ENCODE results near the gene FBXO42. TPM values are rescaled to one million over a fixed set of nuclear protein-coding genes. Genes with fewer than 3 reads are reported as not detected.
"Not testable (repeated sequence)": the region's sequence is repeated elsewhere in the genome, so short reads cannot be mapped to it uniquely, and the experiment has no call there.

FBXO42 gene
- total RNA-seq, 1 experiment from 2014 or later: 28.2 TPM

- peak; percentile 94 for DNase-seq (ENCODE audit: low spot score)
- in situ Hi-C loops (cut with HindIII; ENCODE audit: low sequenced_read_pairs): no loop called here
Observed at GRCh38 chr1:16248603-16249516, 103.4 kb downstream of the FBXO42 start.

GRCh38 chr1:16248007-16248436 is 104.3 kb downstream of the FBXO42 start:
- in situ Hi-C loops (cut with HindIII; ENCODE audit: low sequenced_read_pairs): no loop called here
- no peak for DNase-seq (ENCODE audit: low spot score)

- in situ Hi-C loops (cut with HindIII; ENCODE audit: low sequenced_read_pairs): no loop called here
- no peak for DNase-seq (ENCODE audit: low spot score)
Observed at GRCh38 chr1:16247441-16247840, 104.8 kb downstream of the FBXO42 start.

- in situ Hi-C loops (cut with HindIII; ENCODE audit: low sequenced_read_pairs): no loop called here
- DNase-seq (ENCODE audit: low spot score): peak; percentile 59
Observed at GRCh38 chr1:16246961-16247360, 105.3 kb downstream of the FBXO42 start.

- in situ Hi-C loops (cut with HindIII; ENCODE audit: low sequenced_read_pairs): not testable (repeated sequence)
Observed at GRCh38 chr1:16246239-16246638, 106.0 kb downstream of the FBXO42 start.

GRCh38 chr1:16245476-16246196 is 106.6 kb downstream of the FBXO42 start:
- no peak for DNase-seq (ENCODE audit: low spot score)
- in situ Hi-C loops (cut with HindIII; ENCODE audit: low sequenced_read_pairs): no loop called here

More at GRCh38 chr1:16246239-16246638, 106.0 kb downstream of the FBXO42 start:
- DNase-seq (ENCODE audit: low spot score): not testable (repeated sequence)

- in situ Hi-C loops (cut with HindIII; ENCODE audit: low sequenced_read_pairs): no loop called here
- no peak for DNase-seq (ENCODE audit: low spot score)
Observed at GRCh38 chr1:16244650-16245285, 107.5 kb downstream of the FBXO42 start.

GRCh38 chr1:16243936-16244649 is 108.2 kb downstream of the FBXO42 start:
- peak; percentile 87 for DNase-seq (ENCODE audit: low spot score)
- in situ Hi-C loops (cut with HindIII; ENCODE audit: low sequenced_read_pairs): no loop called here

GRCh38 chr1:16243215-16243610 is 109.1 kb downstream of the FBXO42 start:
- DNase-seq (ENCODE audit: low spot score): no peak
- in situ Hi-C loops (cut with HindIII; ENCODE audit: low sequenced_read_pairs): no loop called here

- in situ Hi-C loops (cut with HindIII; ENCODE audit: low sequenced_read_pairs): no loop called here
- DNase-seq (ENCODE audit: low spot score): no peak
Observed at GRCh38 chr1:16242556-16243214, 109.6 kb downstream of the FBXO42 start.

- no peak for DNase-seq (ENCODE audit: low spot score)
- in situ Hi-C loops (cut with HindIII; ENCODE audit: low sequenced_read_pairs): no loop called here
Observed at GRCh38 chr1:16241221-16241708, 111.0 kb downstream of the FBXO42 start.

GRCh38 chr1:16239972-16240491 is 112.2 kb downstream of the FBXO42 start:
- no peak for DNase-seq (ENCODE audit: low spot score)
- in situ Hi-C loops (cut with HindIII; ENCODE audit: low sequenced_read_pairs): no loop called here

GRCh38 chr1:16237343-16237830 is 114.9 kb downstream of the FBXO42 start:
- in situ Hi-C loops (cut with HindIII; ENCODE audit: low sequenced_read_pairs): no loop called here
- DNase-seq (ENCODE audit: low spot score): no peak

GRCh38 chr1:16236511-16237342 is 115.6 kb downstream of the FBXO42 start, which contains the start of gene CPLANE2:
Gene CPLANE2 (minus strand): TSS chr1:16237183. CDS start chr1:16236742, 441 bp downstream.
- in situ Hi-C loops (cut with HindIII; ENCODE audit: low sequenced_read_pairs): no loop called here
- peak; percentile 92 for DNase-seq (ENCODE audit: low spot score)

- in situ Hi-C loops (cut with HindIII; ENCODE audit: low sequenced_read_pairs): no loop called here
- DNase-seq (ENCODE audit: low spot score): no peak
Observed at GRCh38 chr1:16235944-16236510, 116.3 kb downstream of the FBXO42 start.

- in situ Hi-C loops (cut with HindIII; ENCODE audit: low sequenced_read_pairs): no loop called here
- DNase-seq (ENCODE audit: low spot score): no peak
Observed at GRCh38 chr1:16235347-16235746, 116.9 kb downstream of the FBXO42 start.

GRCh38 chr1:16233431-16233830 is 118.8 kb downstream of the FBXO42 start:
- in situ Hi-C loops (cut with HindIII; ENCODE audit: low sequenced_read_pairs): no loop called here
- DNase-seq (ENCODE audit: low spot score): no peak
